ENCODE data around the gene WDFY4.

WDFY4 gene

DNA sequence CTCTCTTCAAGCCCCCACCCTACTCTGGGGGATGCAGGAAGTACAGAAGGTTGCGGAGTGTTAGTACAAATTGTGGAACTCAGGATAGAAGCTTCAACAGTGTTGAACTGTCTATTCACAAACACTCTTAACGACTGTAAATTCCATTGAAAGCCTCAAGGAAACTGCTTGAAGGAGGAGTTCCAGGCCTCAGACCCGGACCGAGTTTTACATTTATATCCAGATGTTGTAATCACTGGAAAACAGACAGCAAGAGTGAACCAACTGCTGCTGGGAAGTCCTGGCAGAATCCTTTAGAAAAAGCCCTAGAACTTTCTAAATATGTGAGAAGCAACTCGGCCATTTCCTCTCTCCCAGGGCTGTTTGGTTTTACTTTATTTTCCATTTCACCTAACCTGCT, 339.1 kb downstream of the WDFY4 start:
- TF ChIP-seq, protein P1, sequence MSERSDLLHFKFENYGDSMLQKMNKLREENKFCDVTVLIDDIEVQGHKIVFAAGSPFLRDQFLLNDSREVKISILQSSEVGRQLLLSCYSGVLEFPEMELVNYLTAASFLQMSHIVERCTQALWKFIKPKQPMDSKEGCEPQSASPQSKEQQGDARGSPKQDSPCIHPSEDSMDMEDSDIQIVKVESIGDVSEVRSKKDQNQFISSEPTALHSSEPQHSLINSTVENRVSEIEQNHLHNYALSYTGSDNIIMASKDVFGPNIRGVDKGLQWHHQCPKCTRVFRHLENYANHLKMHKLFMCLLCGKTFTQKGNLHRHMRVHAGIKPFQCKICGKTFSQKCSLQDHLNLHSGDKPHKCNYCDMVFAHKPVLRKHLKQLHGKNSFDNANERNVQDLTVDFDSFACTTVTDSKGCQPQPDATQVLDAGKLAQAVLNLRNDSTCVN (tag by site-specific recombination; optimal IDR thresholded peaks at IDR 0.05): no peak
- TF ChIP-seq ZNF660 (tag by site-specific recombination; IDR thresholded peaks at IDR 0.05) (no peak), PRDM6 (tag by site-specific recombination; IDR thresholded peaks at IDR 0.05) (no peak), ZNF184 (tag by site-specific recombination; IDR thresholded peaks at IDR 0.05) (no peak)
- H3K4me3 ChIP-seq (ENCODE audit: low read depth, low read length): no peak overlapping the region
- ChIA-PET POLR2A (no interaction called here), CTCF (interaction anchor here (1.2 kb wide), 1 partner anchor 44 kb away, joined by 3 read pairs; no protein-coding TSS in a partner anchor)
- H3K27ac ChIP-seq (ENCODE audit: extremely low read depth, low read depth, low read length): no peak overlapping the region
- H3K4me1 ChIP-seq (ENCODE audit: control insufficient read depth, insufficient read depth, low read length): no peaks in the 10 kb centered on the region
- H3K36me3 ChIP-seq (ENCODE audit: control insufficient read depth in 2 of 2, insufficient read depth in 1 of 2, low read length in 2 of 2): no peaks in the 10 kb centered on the region
- no peaks in the 10 kb centered on the region for H3K9me3 ChIP-seq (ENCODE audit: control insufficient read depth, insufficient read depth, low read depth, low read length)

DNA sequence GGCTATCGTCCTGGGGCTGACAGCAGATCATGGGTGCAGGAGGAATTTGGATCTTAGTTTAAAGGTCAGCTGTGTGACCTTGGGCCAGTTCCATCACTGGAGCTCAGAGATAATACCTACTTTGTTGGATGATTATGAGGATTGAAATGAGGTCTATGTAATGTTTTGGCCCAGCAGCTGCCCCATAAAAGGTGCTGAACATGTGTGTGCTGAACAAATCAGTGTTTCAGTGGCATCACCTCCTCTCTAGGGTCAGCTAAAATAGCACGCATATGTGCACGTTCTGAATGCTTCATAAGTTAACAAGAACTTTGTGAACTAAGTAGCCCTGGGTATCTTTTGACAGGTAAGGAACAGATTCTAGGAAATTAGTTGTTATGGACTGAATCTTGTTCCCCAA, 339.8 kb downstream of the WDFY4 start:
- TF ChIP-seq ZNF114 (tag by site-specific recombination; IDR thresholded peaks at IDR 0.05) (no peak), ZNF341 (tag by site-specific recombination; IDR thresholded peaks at IDR 0.05; ENCODE audit: low read depth) (no peak), TCF7L2 (IDR thresholded peaks at IDR 0.05; ENCODE audit: borderline replicate concordance, low read depth, low read length) (no peak), ZBTB20 (tag by site-specific recombination; IDR thresholded peaks at IDR 0.05) (no peak), KLF10 (tag by site-specific recombination; IDR thresholded peaks at IDR 0.05) (no peak), PATZ1 (tag by site-specific recombination; IDR thresholded peaks at IDR 0.05) (no peak), ZNF768 (tag by site-specific recombination; IDR thresholded peaks at IDR 0.05) (no peak), ZNF623 (tag by site-specific recombination; IDR thresholded peaks at IDR 0.05) (no peak), SCRT2 (tag by site-specific recombination; IDR thresholded peaks at IDR 0.05) (no peak), ZNF596 (tag by site-specific recombination; IDR thresholded peaks at IDR 0.05) (no peak), ZNF600 (tag by site-specific recombination; IDR thresholded peaks at IDR 0.05) (no peak), ZNF423 (tag by site-specific recombination; IDR thresholded peaks at IDR 0.05) (no peak), ZBTB6 (tag by site-specific recombination; IDR thresholded peaks at IDR 0.05) (no peak), BCL11B (tag by site-specific recombination; IDR thresholded peaks at IDR 0.05; ENCODE audit: low read depth) (no peak)
- TF ChIP-seq, protein P2, sequence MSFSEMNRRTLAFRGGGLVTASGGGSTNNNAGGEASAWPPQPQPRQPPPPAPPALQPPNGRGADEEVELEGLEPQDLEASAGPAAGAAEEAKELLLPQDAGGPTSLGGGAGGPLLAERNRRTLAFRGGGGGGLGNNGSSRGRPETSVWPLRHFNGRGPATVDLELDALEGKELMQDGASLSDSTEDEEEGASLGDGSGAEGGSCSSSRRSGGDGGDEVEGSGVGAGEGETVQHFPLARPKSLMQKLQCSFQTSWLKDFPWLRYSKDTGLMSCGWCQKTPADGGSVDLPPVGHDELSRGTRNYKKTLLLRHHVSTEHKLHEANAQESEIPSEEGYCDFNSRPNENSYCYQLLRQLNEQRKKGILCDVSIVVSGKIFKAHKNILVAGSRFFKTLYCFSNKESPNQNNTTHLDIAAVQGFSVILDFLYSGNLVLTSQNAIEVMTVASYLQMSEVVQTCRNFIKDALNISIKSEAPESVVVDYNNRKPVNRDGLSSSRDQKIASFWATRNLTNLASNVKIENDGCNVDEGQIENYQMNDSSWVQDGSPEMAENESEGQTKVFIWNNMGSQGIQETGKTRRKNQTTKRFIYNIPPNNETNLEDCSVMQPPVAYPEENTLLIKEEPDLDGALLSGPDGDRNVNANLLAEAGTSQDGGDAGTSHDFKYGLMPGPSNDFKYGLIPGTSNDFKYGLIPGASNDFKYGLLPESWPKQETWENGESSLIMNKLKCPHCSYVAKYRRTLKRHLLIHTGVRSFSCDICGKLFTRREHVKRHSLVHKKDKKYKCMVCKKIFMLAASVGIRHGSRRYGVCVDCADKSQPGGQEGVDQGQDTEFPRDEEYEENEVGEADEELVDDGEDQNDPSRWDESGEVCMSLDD (tag by site-specific recombination; IDR thresholded peaks at IDR 0.05): no peak
- TF ChIP-seq, protein P3, sequence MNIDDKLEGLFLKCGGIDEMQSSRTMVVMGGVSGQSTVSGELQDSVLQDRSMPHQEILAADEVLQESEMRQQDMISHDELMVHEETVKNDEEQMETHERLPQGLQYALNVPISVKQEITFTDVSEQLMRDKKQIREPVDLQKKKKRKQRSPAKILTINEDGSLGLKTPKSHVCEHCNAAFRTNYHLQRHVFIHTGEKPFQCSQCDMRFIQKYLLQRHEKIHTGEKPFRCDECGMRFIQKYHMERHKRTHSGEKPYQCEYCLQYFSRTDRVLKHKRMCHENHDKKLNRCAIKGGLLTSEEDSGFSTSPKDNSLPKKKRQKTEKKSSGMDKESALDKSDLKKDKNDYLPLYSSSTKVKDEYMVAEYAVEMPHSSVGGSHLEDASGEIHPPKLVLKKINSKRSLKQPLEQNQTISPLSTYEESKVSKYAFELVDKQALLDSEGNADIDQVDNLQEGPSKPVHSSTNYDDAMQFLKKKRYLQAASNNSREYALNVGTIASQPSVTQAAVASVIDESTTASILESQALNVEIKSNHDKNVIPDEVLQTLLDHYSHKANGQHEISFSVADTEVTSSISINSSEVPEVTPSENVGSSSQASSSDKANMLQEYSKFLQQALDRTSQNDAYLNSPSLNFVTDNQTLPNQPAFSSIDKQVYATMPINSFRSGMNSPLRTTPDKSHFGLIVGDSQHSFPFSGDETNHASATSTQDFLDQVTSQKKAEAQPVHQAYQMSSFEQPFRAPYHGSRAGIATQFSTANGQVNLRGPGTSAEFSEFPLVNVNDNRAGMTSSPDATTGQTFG (tag by site-specific recombination; IDR thresholded peaks at IDR 0.05; ENCODE audit: borderline replicate concordance): no peak
- TF ChIP-seq, protein P4, sequence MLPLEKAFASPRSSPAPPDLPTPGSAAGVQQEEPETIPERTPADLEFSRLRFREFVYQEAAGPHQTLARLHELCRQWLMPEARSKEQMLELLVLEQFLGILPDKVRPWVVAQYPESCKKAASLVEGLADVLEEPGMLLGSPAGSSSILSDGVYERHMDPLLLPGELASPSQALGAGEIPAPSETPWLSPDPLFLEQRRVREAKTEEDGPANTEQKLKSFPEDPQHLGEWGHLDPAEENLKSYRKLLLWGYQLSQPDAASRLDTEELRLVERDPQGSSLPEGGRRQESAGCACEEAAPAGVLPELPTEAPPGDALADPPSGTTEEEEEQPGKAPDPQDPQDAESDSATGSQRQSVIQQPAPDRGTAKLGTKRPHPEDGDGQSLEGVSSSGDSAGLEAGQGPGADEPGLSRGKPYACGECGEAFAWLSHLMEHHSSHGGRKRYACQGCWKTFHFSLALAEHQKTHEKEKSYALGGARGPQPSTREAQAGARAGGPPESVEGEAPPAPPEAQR (tag by site-specific recombination; IDR thresholded peaks at IDR 0.05): no peak
- Histone ChIP-seq H3K4me3 (ENCODE audit: low read depth, low read length) (no peak overlapping the region), H3K36me3 (ENCODE audit: control insufficient read depth in 2 of 2, insufficient read depth in 1 of 2, low read length in 2 of 2) (no peaks in the 10 kb centered on the region), H3K27ac (ENCODE audit: extremely low read depth, low read depth, low read length) (no peak overlapping the region), H3K4me1 (ENCODE audit: control insufficient read depth, insufficient read depth, low read length) (no peaks in the 10 kb centered on the region), H3K9me3 (ENCODE audit: control insufficient read depth, insufficient read depth, low read depth, low read length) (no peaks in the 10 kb centered on the region)
- CTCF ChIA-PET: interaction anchor here (1.2 kb wide), 1 partner anchor 45 kb away, joined by 3 read pairs; no protein-coding TSS in a partner anchor
- POLR2A ChIA-PET: no interaction called here

Data from HEK293 (cell line).